Subcutaneous adipose tissue (tissue), 4 donors: Measurements from ENCODE around the gene KLC1. TPM values are rescaled to one million over a fixed set of nuclear protein-coding genes. Genes with fewer than 3 reads are reported as not detected.

Source experiments
- CTCF ChIP-seq: fragments of 450-650 bp; IDR thresholded peaks from one replicate; pipeline ENCODE4 v1.5.1; 2016; ENCODE audit warnings: low read depth, mild to moderate bottlenecking, control low read depth, antibody characterized with exemption, moderate library complexity
- total RNA-seq, 4 donors: library from RNA; depleted of rRNA; stranded (reverse); fragments of >200 nt; gene quantifications; one replicate each; pipeline ENCODE4 v1.1.0, GENCODE V29; 2016

The KLC1 gene
- total RNA-seq: 100 to 1,000 TPM; 186 to 347 (median 291) TPM

GRCh38 chr14:103628684-103629502 is at the start of gene KLC1:
Gene KLC1, plus strand, starts transcription at chr14:103629211. Its CDS starts 25,354 bp downstream, at chr14:103654565.
- no peak for TF ChIP-seq CTCF

DNA sequence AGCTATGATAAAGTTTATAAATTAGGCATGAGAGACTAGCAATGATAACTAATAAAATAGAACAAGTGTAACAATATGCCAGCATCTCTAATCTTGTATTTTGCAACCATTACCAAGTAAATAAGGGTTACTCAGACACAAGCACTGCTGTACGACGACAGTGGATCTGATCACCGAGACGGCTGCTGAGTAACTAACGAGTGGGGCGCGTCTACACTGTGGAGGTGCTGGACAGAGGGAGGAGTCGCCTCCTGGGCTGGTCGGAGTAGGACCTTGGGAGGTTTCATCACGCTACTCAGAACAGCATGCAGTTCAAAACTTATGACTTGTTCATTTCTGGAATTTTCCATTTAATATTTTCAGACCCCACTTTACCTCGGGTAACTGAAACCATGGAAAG is 47.8 kb upstream of the KLC1 start:
- no peak for TF ChIP-seq CTCF

GRCh38 chr14:103581954-103582703 is 46.9 kb upstream of the KLC1 start:
- TF ChIP-seq CTCF: no peak

DNA sequence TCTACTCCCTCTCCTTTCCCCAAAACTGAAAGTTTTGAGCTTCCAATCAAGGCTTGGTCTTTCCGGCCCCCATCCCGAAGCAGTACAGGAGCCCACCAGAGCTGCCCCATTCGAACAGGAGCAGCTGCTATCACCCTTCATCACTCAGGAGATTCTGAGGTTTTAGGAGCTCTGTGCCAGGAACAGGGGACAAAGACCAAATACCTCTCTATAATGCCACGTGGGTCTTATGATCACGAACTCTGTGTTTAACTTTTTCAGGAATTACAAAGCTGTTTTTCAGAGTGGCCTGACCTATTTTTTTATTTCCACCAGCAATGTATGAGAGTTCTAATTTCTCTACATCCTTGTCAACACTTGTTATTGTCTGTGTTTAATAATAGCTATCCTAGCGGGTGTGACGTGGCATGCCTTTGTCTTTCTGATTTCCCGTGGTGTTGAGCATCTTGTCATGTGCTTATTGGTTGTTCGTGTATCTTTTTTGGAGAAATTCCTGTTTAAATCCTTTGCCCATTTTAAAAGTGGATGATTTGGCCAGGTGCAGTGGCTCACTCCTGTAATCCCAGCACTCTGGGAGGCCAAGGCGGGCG is 44.6 kb upstream of the KLC1 start:
- TF ChIP-seq CTCF: no peak

GRCh38 chr14:103593577-103593976 is 35.4 kb upstream of the KLC1 start:
- no peak for TF ChIP-seq CTCF

- no peak for TF ChIP-seq CTCF
These were observed 34.7 kb upstream of the KLC1 start for GRCh38 chr14:103594265-103594664.
